RWPE1 (cell line): ENCODE results near the gene MAPKAPK5.

Experiments
- CTCF ChIA-PET: fragments of 350-600 bp; sonication (Branson Sonifier 250); formaldehyde crosslinking; extraction: SDS; loops from one replicate; lab custom pipeline; 2021; lab: Yijun Ruan, JAX
- POLR2A ChIA-PET: fragments of 400-600 bp; formaldehyde crosslinking; extraction: SDS; loops from one replicate; lab custom pipeline; 2020; ENCODE audit warnings: antibody characterized with exemption; ENCODE audit not compliant: low non-redundant PET; lab: Yijun Ruan, JAX
- DNase-seq: peaks from one replicate; pipeline ENCODE4 v3.0.0; 2012; ENCODE audit warnings: low spot score
- H3K27ac ChIP-seq: fragments of 450-650 bp; 2 replicates; pipeline ENCODE4 v1.5.1; 2017
- TF ChIP-seq, protein P1 (sequence below): fragments of 450-650 bp; conservative IDR thresholded peaks from 2 replicates; pipeline ENCODE4 v1.5.1; 2017; ENCODE audit warnings: low read depth, mild to moderate bottlenecking

MAPKAPK5 gene

DNA sequence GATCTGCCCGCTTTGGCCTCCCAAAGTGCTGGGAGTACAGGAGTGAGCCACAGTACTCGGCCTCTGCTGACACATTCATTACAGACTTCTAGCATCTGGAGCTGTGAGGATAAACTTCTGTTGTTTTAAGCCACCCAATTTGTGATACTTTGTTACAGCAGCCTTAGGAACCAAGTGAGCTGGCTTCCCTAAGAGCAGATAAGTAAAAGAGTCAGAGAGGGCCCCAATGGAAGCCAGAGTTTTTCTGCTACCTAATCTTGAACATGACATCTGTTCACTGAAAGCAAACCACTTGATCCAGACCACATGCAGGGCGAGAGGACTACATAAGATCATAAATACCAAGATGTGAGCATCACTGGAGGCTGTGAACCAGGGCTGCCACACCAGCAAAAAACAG lies 3.7 kb upstream of the MAPKAPK5 start:
- ChIA-PET CTCF (interaction anchor here (0.6 kb wide), 1 partner anchor 11 kb away, joined by 5 read pairs; no protein-coding TSS in a partner anchor), POLR2A (no interaction called here)
- TF ChIP-seq, protein P1, sequence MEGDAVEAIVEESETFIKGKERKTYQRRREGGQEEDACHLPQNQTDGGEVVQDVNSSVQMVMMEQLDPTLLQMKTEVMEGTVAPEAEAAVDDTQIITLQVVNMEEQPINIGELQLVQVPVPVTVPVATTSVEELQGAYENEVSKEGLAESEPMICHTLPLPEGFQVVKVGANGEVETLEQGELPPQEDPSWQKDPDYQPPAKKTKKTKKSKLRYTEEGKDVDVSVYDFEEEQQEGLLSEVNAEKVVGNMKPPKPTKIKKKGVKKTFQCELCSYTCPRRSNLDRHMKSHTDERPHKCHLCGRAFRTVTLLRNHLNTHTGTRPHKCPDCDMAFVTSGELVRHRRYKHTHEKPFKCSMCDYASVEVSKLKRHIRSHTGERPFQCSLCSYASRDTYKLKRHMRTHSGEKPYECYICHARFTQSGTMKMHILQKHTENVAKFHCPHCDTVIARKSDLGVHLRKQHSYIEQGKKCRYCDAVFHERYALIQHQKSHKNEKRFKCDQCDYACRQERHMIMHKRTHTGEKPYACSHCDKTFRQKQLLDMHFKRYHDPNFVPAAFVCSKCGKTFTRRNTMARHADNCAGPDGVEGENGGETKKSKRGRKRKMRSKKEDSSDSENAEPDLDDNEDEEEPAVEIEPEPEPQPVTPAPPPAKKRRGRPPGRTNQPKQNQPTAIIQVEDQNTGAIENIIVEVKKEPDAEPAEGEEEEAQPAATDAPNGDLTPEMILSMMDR = no peak
- DNase-seq = no peak
- no peak overlapping the region for H3K27ac ChIP-seq

DNA sequence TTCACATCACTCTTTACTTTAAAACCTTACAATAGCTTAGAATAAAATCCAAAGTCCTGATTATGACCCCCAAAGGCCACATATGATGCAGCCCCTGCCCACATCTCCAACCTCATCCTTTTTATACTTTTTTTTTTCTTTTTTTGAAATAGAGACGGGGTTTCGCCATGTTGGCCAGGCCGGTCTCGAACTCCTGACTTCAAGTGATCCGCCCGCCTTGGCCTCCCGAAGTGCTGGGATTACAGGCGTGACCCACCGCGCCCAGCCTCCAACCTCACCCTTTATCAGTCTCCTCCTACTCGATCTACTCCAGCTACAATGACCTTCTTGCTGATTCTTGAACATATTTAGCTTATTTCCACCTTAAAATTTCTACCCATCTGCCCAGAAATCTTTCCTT lies 1.2 kb upstream of the MAPKAPK5 start:
- TF ChIP-seq, protein P1 = no peak
- POLR2A ChIA-PET = interaction anchor here (1.1 kb wide), 1 partner anchor 87 kb away, joined by 4 read pairs; no protein-coding TSS in a partner anchor
- peak overlapping the region; percentile 73 for H3K27ac ChIP-seq
- no peak for DNase-seq
- CTCF ChIA-PET = interaction anchor here (0.6 kb wide), 1 partner anchor 87 kb away, joined by 3 read pairs; no protein-coding TSS in a partner anchor

DNA sequence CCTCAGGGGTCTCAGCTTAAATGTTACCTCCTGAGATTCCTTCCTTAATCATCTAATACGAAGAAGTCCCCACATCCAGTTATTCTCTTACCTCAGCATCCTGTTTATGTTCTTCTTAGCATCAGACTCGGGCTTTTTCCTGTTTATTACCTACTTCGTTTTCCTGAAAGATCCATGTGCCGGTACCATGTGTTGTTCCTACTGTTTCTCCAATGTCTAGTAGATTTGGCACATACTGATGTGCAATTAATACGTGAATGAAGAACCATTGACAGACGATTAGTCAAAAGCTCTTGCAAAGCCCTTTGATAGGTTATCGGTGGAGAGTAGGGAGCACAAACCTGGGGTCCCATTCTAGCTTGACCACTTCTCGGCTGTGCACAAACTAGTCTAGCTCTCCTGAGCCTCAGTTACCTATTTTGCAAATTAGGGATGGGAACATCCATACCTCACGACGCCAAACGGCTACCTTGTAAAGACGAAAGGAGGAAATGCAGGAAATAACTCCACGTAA lies 735 bp upstream of the MAPKAPK5 start:
- ChIA-PET CTCF (interaction anchor here (0.6 kb wide), 1 partner anchor 87 kb away, joined by 3 read pairs; no protein-coding TSS in a partner anchor), POLR2A (interaction anchor here (1.1 kb wide), 1 partner anchor 87 kb away, joined by 4 read pairs; no protein-coding TSS in a partner anchor)
- H3K27ac ChIP-seq = peak overlapping the region; percentile 91
- TF ChIP-seq, protein P1 = no peak
- DNase-seq = peak; percentile 50

DNA sequence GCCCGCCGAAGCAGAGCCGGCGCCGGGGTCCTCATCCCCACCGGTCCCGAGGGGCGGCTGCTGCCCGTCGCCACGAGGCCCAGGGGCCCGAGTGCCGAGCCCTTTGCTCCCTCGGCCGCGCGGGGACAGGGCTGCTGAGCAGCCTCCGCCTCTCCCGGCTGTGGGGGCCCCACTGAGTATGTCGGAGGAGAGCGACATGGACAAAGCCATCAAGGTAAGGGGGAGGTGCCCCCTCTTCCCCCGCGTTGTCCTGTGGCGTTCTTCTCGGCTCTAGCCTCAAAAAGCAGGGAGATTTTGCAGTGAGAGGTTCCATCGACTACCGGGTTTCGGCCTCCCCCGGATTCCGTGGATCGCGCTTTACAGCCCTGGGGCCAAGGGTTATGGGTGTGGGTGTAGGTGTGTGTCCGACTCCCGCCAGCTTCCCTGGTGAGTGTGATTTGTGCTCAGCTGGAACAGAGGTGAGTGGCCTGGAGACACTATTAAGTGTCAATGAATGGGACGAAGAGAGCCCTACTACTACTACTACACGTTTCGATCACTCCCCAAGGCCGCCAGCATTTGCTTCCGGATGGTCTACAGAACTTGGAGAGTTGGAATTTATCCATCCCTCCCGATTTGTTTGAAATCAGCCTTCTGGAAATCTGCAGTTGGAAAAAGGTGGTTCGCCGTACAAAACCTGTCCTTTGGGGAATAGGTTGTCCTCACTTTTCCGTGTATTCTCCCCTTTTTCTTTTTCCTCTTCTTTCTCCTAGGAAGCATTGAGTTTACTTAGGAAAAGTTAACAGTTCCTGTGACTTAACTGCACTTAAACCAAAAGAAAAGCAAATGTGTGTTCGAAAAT lies 748 bp downstream of the MAPKAPK5 start:
- TF ChIP-seq, protein P1 = no peak

DNA sequence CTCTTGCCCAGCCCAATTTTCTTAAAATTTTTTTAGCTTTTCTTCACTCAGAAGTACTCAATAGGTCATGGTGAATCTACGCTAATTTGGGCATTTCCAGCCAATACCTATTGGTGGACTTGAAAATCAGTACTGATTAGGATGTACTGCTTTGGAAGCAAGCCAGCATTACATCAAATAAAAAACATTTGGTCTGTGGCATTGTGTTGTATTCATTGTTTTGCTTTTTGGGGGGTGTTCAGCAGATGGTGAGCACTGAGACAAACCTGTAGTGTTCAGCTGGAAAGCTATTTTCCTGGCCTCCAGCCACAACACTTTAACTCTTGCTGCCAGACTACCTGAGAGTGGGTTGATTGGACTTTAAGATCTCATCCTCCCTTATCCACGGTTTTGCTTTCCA lies 4.0 kb downstream of the MAPKAPK5 start:
- POLR2A ChIA-PET = no interaction called here

More for the DNA sequence above, 748 bp downstream of the MAPKAPK5 start:
- POLR2A ChIA-PET = interaction anchor here (0.6 kb wide), 1 partner anchor 1972 kb away, joined by 7 read pairs; no protein-coding TSS in a partner anchor
- H3K27ac ChIP-seq = peak overlapping the region; percentile 91
- CTCF ChIA-PET = no interaction called here
- peak; percentile 36 for DNase-seq

DNA sequence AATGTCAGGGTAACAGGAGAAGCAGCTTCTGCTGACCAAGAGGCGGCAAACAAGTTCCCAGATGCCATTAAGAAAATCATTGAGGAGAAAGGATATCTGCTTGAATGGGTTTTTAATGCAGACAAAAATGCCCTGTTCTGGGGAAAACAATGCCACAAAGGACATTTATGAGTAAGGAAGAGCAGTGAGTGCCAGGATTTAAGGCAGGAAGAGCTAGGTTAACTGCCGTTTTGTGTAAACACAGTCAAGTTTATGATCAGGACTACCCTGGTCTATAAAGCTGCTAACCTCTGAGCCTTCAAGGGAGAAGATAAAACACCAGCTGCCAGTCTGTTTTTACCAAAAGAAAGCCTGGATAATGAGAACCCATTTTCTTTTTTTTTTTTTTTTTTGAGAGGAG lies 8.5 kb downstream of the MAPKAPK5 start:
- H3K27ac ChIP-seq = no peak overlapping the region
- no peak for DNase-seq
- ChIA-PET CTCF (interaction anchor here (0.6 to 0.8 kb wide), 2 partner anchors 17 to 130 kb away, joined by 3 to 5 read pairs; no protein-coding TSS in a partner anchor), POLR2A (no interaction called here)
- TF ChIP-seq, protein P1 = no peak

More for the DNA sequence above, 4.0 kb downstream of the MAPKAPK5 start:
- CTCF ChIA-PET = interaction anchor here (2.0 kb wide), 1 partner anchor 33 kb away, joined by 5 read pairs; no protein-coding TSS in a partner anchor
- no peak overlapping the region for H3K27ac ChIP-seq
- no peak for DNase-seq
- TF ChIP-seq, protein P1 = no peak
